ENCODE data around the gene HEXD.

The HEXD gene

DNA sequence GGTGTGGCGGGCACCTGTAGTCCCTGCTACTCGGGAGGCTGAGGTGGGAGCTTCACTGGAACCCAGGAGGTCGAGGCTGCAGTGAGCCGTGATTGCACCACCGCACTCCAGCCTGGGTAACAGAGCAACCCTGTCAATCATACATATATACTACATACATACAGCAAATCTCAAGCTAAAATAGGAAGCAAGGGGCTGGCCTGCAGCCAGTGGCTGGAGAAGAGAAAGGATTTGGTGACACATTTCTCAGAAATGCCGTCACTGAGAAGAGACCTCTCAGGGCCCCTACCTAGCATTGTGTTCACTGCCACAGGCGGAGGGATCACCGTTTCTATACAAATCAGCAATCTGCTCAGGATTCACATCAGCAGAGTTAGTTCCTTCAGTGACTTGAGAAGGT is 57.3 kb downstream of the HEXD start:
- POLR2A ChIA-PET: no interaction called here
- Histone ChIP-seq H3K9me3 (ENCODE audit: control insufficient read depth, insufficient read depth, low read depth, low read length) (no peaks in the 10 kb centered on the region), H3K27ac (ENCODE audit: extremely low read depth, low read depth, low read length) (no peak overlapping the region), H3K4me1 (ENCODE audit: control insufficient read depth, insufficient read depth, low read length) (no peaks in the 10 kb centered on the region), H3K36me3 (ENCODE audit: control insufficient read depth in 2 of 2, insufficient read depth in 1 of 2, low read length in 2 of 2) (peaks cover 32 to 71% of the 10 kb centered on the region in 2 experiments), H3K4me3 (ENCODE audit: low read depth, low read length) (no peak overlapping the region)
- TF ChIP-seq, protein P1, sequence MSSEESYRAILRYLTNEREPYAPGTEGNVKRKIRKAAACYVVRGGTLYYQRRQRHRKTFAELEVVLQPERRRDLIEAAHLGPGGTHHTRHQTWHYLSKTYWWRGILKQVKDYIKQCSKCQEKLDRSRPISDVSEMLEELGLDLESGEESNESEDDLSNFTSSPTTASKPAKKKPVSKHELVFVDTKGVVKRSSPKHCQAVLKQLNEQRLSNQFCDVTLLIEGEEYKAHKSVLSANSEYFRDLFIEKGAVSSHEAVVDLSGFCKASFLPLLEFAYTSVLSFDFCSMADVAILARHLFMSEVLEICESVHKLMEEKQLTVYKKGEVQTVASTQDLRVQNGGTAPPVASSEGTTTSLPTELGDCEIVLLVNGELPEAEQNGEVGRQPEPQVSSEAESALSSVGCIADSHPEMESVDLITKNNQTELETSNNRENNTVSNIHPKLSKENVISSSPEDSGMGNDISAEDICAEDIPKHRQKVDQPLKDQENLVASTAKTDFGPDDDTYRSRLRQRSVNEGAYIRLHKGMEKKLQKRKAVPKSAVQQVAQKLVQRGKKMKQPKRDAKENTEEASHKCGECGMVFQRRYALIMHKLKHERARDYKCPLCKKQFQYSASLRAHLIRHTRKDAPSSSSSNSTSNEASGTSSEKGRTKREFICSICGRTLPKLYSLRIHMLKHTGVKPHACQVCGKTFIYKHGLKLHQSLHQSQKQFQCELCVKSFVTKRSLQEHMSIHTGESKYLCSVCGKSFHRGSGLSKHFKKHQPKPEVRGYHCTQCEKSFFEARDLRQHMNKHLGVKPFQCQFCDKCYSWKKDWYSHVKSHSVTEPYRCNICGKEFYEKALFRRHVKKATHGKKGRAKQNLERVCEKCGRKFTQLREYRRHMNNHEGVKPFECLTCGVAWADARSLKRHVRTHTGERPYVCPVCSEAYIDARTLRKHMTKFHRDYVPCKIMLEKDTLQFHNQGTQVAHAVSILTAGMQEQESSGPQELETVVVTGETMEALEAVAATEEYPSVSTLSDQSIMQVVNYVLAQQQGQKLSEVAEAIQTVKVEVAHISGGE (tag by site-specific recombination; conservative IDR thresholded peaks at IDR 0.05; ENCODE audit: low read depth): no peak
- TF ChIP-seq SP7 (tag by site-specific recombination; IDR thresholded peaks at IDR 0.05): no peak
- no peak for TF ChIP-seq ZNF549 (tag by site-specific recombination; IDR thresholded peaks at IDR 0.05)
- TF ChIP-seq, protein P2, sequence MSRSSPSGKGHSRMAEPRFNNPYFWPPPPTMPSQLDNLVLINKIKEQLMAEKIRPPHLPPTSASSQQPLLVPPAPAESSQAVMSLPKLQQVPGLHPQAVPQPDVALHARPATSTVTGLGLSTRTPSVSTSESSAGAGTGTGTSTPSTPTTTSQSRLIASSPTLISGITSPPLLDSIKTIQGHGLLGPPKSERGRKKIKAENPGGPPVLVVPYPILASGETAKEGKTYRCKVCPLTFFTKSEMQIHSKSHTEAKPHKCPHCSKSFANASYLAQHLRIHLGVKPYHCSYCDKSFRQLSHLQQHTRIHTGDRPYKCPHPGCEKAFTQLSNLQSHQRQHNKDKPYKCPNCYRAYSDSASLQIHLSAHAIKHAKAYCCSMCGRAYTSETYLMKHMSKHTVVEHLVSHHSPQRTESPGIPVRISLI (tag by site-specific recombination; IDR thresholded peaks at IDR 0.05): no peak
- TF ChIP-seq, protein P3, sequence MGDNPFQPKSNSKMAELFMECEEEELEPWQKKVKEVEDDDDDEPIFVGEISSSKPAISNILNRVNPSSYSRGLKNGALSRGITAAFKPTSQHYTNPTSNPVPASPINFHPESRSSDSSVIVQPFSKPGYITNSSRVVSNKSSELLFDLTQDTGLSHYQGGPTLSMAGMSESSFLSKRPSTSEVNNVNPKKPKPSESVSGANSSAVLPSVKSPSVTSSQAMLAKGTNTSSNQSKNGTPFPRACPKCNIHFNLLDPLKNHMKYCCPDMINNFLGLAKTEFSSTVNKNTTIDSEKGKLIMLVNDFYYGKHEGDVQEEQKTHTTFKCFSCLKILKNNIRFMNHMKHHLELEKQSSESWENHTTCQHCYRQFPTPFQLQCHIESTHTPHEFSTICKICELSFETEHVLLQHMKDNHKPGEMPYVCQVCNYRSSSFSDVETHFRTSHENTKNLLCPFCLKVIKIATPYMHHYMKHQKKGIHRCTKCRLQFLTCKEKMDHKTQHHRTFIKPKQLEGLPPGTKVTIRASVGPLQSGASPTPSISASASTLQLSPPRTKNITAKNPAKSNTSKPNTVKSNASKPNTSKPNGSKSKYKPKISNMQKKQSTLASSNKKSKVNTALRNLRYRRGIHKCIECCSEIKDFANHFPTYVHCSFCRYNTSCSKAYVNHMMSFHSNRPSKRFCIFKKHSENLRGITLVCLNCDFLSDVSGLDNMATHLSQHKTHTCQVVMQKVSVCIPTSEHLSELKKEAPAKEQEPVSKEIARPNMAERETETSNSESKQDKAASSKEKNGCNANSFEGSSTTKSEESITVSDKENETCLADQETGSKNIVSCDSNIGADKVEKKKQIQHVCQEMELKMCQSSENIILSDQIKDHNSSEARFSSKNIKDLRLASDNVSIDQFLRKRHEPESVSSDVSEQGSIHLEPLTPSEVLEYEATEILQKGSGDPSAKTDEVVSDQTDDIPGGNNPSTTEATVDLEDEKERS (tag by site-specific recombination; IDR thresholded peaks at IDR 0.05): no peak
- TF ChIP-seq, protein P4, sequence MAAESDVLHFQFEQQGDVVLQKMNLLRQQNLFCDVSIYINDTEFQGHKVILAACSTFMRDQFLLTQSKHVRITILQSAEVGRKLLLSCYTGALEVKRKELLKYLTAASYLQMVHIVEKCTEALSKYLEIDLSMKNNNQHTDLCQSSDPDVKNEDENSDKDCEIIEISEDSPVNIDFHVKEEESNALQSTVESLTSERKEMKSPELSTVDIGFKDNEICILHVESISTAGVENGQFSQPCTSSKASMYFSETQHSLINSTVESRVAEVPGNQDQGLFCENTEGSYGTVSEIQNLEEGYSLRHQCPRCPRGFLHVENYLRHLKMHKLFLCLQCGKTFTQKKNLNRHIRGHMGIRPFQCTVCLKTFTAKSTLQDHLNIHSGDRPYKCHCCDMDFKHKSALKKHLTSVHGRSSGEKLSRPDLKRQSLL (tag by site-specific recombination; IDR thresholded peaks at IDR 0.05): no peak
- TF ChIP-seq, protein P5, sequence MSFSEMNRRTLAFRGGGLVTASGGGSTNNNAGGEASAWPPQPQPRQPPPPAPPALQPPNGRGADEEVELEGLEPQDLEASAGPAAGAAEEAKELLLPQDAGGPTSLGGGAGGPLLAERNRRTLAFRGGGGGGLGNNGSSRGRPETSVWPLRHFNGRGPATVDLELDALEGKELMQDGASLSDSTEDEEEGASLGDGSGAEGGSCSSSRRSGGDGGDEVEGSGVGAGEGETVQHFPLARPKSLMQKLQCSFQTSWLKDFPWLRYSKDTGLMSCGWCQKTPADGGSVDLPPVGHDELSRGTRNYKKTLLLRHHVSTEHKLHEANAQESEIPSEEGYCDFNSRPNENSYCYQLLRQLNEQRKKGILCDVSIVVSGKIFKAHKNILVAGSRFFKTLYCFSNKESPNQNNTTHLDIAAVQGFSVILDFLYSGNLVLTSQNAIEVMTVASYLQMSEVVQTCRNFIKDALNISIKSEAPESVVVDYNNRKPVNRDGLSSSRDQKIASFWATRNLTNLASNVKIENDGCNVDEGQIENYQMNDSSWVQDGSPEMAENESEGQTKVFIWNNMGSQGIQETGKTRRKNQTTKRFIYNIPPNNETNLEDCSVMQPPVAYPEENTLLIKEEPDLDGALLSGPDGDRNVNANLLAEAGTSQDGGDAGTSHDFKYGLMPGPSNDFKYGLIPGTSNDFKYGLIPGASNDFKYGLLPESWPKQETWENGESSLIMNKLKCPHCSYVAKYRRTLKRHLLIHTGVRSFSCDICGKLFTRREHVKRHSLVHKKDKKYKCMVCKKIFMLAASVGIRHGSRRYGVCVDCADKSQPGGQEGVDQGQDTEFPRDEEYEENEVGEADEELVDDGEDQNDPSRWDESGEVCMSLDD (tag by site-specific recombination; IDR thresholded peaks at IDR 0.05): no peak
- no peak for TF ChIP-seq ZIC2 (tag by site-specific recombination; IDR thresholded peaks at IDR 0.05)
- TF ChIP-seq ZNF239 (tag by site-specific recombination; IDR thresholded peaks at IDR 0.05): no peak
- TF ChIP-seq ZNF366 (tag by site-specific recombination; conservative IDR thresholded peaks at IDR 0.05): no peak
- TF ChIP-seq PRDM1 (tag by site-specific recombination; IDR thresholded peaks at IDR 0.05): no peak
- no peak for TF ChIP-seq ZNF560 (tag by site-specific recombination; IDR thresholded peaks at IDR 0.05; ENCODE audit: borderline replicate concordance)
- TF ChIP-seq, protein P6, sequence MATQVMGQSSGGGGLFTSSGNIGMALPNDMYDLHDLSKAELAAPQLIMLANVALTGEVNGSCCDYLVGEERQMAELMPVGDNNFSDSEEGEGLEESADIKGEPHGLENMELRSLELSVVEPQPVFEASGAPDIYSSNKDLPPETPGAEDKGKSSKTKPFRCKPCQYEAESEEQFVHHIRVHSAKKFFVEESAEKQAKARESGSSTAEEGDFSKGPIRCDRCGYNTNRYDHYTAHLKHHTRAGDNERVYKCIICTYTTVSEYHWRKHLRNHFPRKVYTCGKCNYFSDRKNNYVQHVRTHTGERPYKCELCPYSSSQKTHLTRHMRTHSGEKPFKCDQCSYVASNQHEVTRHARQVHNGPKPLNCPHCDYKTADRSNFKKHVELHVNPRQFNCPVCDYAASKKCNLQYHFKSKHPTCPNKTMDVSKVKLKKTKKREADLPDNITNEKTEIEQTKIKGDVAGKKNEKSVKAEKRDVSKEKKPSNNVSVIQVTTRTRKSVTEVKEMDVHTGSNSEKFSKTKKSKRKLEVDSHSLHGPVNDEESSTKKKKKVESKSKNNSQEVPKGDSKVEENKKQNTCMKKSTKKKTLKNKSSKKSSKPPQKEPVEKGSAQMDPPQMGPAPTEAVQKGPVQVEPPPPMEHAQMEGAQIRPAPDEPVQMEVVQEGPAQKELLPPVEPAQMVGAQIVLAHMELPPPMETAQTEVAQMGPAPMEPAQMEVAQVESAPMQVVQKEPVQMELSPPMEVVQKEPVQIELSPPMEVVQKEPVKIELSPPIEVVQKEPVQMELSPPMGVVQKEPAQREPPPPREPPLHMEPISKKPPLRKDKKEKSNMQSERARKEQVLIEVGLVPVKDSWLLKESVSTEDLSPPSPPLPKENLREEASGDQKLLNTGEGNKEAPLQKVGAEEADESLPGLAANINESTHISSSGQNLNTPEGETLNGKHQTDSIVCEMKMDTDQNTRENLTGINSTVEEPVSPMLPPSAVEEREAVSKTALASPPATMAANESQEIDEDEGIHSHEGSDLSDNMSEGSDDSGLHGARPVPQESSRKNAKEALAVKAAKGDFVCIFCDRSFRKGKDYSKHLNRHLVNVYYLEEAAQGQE (tag by site-specific recombination; IDR thresholded peaks at IDR 0.05): no peak
- TF ChIP-seq ZNF585B (tag by site-specific recombination; IDR thresholded peaks at IDR 0.05): no peak
- CTCF ChIA-PET: no interaction called here
